ENCODE measurements around the gene GABRB1.

The GABRB1 gene

DNA sequence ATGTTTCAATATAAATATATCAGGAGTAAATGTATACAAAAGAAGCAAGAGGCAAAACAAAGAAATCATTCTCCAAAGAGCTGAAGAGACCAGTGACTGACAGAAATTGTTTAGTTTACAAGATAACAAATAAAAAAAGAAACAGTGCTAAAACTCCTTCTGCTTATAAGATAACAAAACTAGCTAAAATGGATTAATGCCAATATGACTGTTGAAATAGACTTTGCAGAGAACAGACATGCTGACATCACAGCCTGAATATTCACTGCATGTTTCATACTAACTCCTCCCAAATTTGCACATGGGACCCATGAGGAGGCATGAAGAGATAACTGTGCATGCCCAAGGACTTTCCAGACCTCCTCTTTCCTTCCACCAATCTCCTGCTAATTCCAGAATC is 31.8 kb upstream of the GABRB1 start:
- no peak overlapping the region for H3K4me3 ChIP-seq (ENCODE audit: low read depth, low read length)
- TF ChIP-seq, protein P1, sequence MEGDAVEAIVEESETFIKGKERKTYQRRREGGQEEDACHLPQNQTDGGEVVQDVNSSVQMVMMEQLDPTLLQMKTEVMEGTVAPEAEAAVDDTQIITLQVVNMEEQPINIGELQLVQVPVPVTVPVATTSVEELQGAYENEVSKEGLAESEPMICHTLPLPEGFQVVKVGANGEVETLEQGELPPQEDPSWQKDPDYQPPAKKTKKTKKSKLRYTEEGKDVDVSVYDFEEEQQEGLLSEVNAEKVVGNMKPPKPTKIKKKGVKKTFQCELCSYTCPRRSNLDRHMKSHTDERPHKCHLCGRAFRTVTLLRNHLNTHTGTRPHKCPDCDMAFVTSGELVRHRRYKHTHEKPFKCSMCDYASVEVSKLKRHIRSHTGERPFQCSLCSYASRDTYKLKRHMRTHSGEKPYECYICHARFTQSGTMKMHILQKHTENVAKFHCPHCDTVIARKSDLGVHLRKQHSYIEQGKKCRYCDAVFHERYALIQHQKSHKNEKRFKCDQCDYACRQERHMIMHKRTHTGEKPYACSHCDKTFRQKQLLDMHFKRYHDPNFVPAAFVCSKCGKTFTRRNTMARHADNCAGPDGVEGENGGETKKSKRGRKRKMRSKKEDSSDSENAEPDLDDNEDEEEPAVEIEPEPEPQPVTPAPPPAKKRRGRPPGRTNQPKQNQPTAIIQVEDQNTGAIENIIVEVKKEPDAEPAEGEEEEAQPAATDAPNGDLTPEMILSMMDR (IDR thresholded peaks at IDR 0.05; ENCODE audit: borderline replicate concordance, insufficient read depth, low read depth, low read length), result no peak

DNA sequence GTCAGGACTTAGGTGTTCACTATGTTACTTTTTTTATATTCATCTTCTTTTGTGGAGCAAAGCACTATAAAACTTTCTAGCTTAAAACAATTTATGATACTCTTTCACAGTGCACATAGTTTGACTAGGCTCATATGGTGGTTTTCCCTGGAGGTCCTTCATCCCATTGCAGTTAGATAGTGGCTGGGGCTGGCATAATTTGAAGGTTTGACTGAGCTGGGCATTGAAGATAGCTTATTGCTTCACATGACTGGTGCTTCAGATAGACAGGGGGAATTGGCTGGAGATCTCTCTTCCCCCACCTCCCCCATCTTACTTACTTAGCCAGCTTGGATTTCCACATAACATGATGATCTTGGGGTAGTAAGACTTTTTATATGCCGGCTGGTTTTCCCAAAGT is 31.0 kb upstream of the GABRB1 start:
- TF ChIP-seq, protein P1 (IDR thresholded peaks at IDR 0.05; ENCODE audit: borderline replicate concordance, insufficient read depth, low read depth, low read length), result no peak
- H3K4me3 ChIP-seq (ENCODE audit: low read depth, low read length), result no peak overlapping the region

DNA sequence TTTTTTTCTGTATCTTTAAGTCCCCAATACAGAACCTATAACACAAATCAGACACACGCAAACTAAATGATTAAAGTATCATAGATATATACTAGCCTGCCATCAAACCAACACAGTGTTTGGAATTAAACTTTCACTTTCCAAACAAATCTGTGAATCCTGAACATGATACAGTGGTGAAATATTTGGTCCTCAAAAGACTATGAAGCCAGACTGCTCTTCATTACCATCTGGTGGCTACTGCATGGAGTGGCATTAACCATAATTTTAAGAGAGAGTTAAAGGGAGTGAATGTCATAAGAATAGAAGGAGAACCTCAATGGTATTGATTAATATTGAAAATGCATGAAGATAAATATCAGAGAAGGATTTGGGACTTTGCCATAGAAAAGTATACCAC is 28.8 kb upstream of the GABRB1 start:
- TF ChIP-seq, protein P1 (IDR thresholded peaks at IDR 0.05; ENCODE audit: borderline replicate concordance, insufficient read depth, low read depth, low read length), result no peak
- no peak overlapping the region for H3K4me3 ChIP-seq (ENCODE audit: low read depth, low read length)

DNA sequence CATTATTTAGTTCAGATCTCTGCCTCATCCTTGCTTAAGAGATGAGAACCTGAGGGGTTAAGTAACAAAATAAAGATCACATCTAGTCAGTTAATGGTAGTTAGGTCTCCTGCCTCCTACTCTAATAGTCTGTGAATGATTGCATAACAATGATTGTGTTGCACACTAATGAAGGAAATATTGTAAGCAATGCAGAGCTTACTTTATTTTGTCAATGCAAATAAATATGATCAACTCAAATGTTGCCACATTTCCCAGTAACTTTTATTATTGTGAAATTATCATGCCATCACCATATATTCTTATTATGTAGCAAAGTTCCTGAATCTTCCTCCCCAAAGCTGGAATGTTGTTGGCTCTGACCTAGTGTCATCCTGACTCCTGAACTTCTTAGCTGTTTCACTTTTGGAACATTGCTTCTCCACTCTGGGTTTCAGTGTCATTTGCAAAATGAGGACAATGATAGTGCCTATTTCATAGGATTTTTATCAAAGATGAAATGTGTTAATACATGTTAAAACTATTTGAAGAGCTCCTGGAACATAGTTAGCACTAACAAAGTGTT is 20.9 kb upstream of the GABRB1 start:
- H3K4me3 ChIP-seq (ENCODE audit: low read depth, low read length), result no peak overlapping the region
- TF ChIP-seq, protein P1 (IDR thresholded peaks at IDR 0.05; ENCODE audit: borderline replicate concordance, insufficient read depth, low read depth, low read length), result no peak

DNA sequence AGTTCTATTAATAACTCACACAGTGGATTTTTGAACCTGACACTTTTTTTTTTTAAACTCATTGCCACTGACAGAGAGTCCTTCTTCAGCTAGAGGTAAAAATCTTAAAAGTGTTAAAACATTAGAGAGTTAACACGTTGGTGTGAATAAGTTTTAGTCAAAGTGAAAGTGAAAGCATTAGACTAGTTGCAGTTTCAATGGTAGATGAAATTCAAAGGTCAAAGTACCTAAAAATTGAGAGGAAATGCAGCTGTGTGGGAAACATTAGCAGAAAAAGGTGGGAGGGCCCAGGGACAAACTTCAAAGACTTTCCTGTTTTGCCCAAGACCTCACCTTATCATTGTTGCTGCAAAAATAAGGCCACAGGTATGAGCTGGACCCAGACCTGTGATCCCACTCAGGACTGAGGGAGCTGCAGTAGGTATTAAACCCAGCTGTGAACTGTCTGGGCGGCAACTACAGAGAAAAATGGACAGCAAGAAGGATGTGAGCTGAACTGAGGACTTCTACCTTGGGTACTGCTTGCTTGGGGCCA is 20.4 kb upstream of the GABRB1 start:
- no peak overlapping the region for H3K4me3 ChIP-seq (ENCODE audit: low read depth, low read length)
- TF ChIP-seq, protein P1 (IDR thresholded peaks at IDR 0.05; ENCODE audit: borderline replicate concordance, insufficient read depth, low read depth, low read length), result no peak

DNA sequence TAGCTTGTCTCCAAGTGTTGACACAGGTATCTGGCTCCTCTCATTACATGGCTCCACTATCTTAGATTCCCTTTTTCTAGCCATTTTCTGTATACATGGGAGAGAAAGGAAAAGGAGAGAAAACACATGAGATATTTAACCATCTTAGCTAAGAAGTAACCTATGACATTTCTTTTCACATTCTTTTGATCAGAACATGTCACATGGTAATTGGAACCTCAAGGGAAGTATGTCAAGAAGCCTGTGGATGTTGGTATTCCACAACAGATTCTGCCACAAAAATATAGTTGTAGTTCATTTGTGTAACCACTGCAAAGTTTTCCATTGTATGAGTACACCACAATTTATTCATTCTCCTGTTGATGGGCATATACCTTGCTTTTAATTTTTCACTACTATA is 18.7 kb upstream of the GABRB1 start:
- no peak overlapping the region for H3K4me3 ChIP-seq (ENCODE audit: low read depth, low read length)
- TF ChIP-seq, protein P1 (IDR thresholded peaks at IDR 0.05; ENCODE audit: borderline replicate concordance, insufficient read depth, low read depth, low read length), result no peak

DNA sequence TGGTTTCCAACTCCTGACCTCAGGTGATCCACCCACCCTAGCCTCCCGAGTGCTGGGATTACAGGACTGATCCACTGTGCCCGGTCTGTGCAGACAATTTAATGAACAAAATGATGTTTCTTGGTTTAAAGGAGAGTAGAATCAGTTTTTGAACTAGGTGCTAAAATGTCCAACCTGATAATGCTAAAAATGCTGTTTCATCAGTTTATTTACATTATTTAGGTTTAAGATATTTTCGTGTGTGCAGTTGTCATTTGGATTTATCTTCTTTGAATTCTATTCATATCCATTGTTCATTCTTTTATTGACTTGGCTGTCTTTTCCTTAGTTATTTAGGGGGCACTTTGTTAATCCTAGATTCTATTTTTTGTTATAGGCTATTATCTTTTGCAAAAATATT is 18.0 kb upstream of the GABRB1 start:
- H3K4me3 ChIP-seq (ENCODE audit: low read depth, low read length), result no peak overlapping the region

More for the DNA sequence above, 18.0 kb upstream of the GABRB1 start:
- TF ChIP-seq, protein P1 (IDR thresholded peaks at IDR 0.05; ENCODE audit: borderline replicate concordance, insufficient read depth, low read depth, low read length), result no peak

Measured in GM12875 (cell line).